PC-9 (cell line): ENCODE measurements around the gene NLRC4.

ENCODE experiments used
- EZH2 ChIP-seq: fragments of 200-600 bp; sonication (generic); IDR thresholded peaks from 2 replicates; pipeline ENCODE4 v1.8.0; 2017; ENCODE audit warnings: antibody characterized with exemption, low read depth
- TF ChIP-seq, protein P1 (sequence below): fragments of 200-600 bp; sonication (generic); conservative IDR thresholded peaks from 2 replicates; pipeline ENCODE4 v1.6.1; 2017; ENCODE audit warnings: mixed run types, antibody characterized with exemption, mild to moderate bottlenecking, moderate library complexity

DNA sequence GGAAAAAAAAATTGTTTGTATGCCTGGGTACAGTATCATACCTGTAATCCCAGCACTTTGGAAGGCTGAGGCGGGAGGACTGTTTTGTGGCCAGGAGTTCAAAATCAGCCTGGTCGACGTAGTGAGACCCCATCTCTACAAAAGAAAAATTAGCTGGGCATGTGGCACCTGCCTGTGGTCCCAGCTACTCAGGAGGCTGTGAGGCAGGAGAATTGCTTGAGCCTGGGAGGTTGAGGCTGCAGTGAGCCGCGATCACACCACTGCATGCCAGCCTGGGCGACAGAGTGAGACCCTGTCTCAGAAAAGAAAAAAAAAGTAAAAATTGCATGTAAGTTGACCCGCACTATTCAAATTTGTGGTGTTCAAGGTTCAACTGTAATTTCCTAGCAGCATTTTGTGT lies 45.9 kb upstream of the NLRC4 start:
- TF ChIP-seq, protein P1, sequence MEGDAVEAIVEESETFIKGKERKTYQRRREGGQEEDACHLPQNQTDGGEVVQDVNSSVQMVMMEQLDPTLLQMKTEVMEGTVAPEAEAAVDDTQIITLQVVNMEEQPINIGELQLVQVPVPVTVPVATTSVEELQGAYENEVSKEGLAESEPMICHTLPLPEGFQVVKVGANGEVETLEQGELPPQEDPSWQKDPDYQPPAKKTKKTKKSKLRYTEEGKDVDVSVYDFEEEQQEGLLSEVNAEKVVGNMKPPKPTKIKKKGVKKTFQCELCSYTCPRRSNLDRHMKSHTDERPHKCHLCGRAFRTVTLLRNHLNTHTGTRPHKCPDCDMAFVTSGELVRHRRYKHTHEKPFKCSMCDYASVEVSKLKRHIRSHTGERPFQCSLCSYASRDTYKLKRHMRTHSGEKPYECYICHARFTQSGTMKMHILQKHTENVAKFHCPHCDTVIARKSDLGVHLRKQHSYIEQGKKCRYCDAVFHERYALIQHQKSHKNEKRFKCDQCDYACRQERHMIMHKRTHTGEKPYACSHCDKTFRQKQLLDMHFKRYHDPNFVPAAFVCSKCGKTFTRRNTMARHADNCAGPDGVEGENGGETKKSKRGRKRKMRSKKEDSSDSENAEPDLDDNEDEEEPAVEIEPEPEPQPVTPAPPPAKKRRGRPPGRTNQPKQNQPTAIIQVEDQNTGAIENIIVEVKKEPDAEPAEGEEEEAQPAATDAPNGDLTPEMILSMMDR: no peak
- TF ChIP-seq EZH2: no peak
